Measurements from ENCODE around the gene TRIM8. TPM values are rescaled to one million over a fixed set of nuclear protein-coding genes. Genes with fewer than 3 reads are reported as not detected.

TRIM8 gene
- total and polyA plus RNA-seq, 2 of the 4 experiments (the other 2 are of a cell fraction): 25.5 to 126 TPM

DNA sequence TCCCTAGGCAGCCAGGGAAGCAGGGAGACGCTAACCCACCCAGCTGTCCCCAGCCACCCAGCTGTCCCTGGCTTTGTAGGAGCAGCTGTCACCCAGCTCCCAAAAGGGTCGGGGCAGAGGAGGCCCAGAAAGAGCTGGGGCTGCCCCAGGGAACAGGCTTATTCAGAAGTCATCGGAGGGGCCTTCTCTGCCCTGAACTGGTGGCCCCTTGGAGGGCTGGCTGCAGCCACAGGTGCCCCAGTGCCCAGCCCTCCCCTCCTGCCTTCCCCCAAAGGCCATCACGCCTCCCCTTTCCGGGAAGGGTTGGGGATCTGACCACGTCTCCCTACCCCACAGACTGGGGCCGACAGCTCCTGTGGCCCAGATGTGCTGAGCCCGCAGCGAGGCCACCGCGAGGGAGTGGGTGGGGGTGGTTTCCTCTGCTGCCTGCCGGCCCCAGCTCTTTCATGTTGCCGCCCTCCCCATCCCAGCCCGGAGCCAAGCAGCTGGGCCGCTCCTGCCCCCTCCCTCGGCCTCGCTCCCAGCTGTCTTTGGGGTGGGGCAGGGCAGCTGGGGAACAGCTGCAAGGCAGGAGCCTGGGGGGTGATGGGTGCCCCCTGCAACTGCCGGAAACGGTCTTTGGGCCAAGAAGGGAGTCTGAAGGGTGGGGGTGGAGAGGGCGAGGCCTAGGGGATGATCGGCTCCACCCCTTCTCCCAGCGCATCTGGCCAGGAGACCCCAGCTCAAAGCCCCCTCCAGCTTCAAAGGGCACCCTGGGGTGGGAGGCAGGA is 16.8 kb downstream of the TRIM8 start:
- Histone ChIP-seq H4K20me1 (ENCODE audit: insufficient read depth, low read length) (peaks cover 41% of the 10 kb centered on the region), H3K4me2 (ENCODE audit: low read depth, low read length) (0 out of 2 replicates have a peak overlapping the region, but pooled peaks have one; percentile 1), H3K27me3 (ENCODE audit: control insufficient read depth, insufficient read depth, low read length) (no peaks in the 10 kb centered on the region), H3K56ac (ENCODE audit: extremely low read depth, insufficient read depth, low read length) (no peak overlapping the region; the same call in 1 of the 2 replicates), H3K4me3 (ENCODE audit: insufficient read depth, low read depth, low read length) (no peak overlapping the region), H3K27ac (ENCODE audit: insufficient read depth, low read length) (no peak overlapping the region), H3K23ac (ENCODE audit: low read depth, low read length) (peak overlapping the region; percentile 12; the same call in 1 of the 2 replicates), H3K18ac (ENCODE audit: low read depth, low read length) (no peak overlapping the region), H3K9me3 (ENCODE audit: control insufficient read depth, insufficient read depth, low read length) (no peaks in the 10 kb centered on the region), H4K8ac (ENCODE audit: low read depth in 2 of 2, low read length in 2 of 2) (peak overlapping the region in 1 of 2 experiments; percentile 25; a peak in 1 of 4 replicates), H2BK120ac (ENCODE audit: low read depth, low read length) (no peak overlapping the region; the same call in 1 of the 2 replicates), H3K36me3 (ENCODE audit: control insufficient read depth, insufficient read depth, low read length) (peaks cover 29% of the 10 kb centered on the region), H2AK9ac (replicated peaks; ENCODE audit: low read depth, low read length, poor library complexity) (peak overlapping the region; percentile 74), H3K4me1 (ENCODE audit: control insufficient read depth, insufficient read depth, low read length) (peaks cover 18% of the 10 kb centered on the region), H4K5ac (ENCODE audit: low read depth, low read length) (no peak overlapping the region), H2BK15ac (ENCODE audit: low read depth, low read length) (no peak overlapping the region), H2BK20ac (ENCODE audit: low read depth, low read length) (no peak overlapping the region; the same call in 1 of the 2 replicates), H3K79me1 (ENCODE audit: low read depth in 1 of 2, low read length in 2 of 2) (peaks cover 0 to 44% of the 10 kb centered on the region in 2 experiments), H4K91ac (ENCODE audit: insufficient read depth, low read depth, low read length) (peak overlapping the region; percentile 24), H2BK5ac (ENCODE audit: low read depth, low read length, poor library complexity, severe bottlenecking) (no peak overlapping the region), H3K9me1 (ENCODE audit: insufficient read depth, low read length) (peaks cover 22% of the 10 kb centered on the region), H3K4ac (ENCODE audit: low read depth, low read length) (peak overlapping the region; percentile 55), H3K14ac (replicated peaks; ENCODE audit: low read depth, low read length) (no peak overlapping the region), H2AK5ac (ENCODE audit: low read depth, low read length) (peak overlapping the region; percentile 49; the same call in 1 of the 2 replicates), H3K9ac (ENCODE audit: low read depth, low read length) (0 out of 2 replicates have a peak overlapping the region, but pooled peaks have one; percentile 6), H2AFZ (replicated peaks; ENCODE audit: low read length, poor library complexity) (peak overlapping the region; percentile 78)
- in situ Hi-C loops (cut with MboI; ENCODE audit: low sequenced_read_pairs): no loop called here
- no TSS peak for BruUV-seq (replicated peaks)
- dilution Hi-C loops (cut with HindIII; ENCODE audit: low sequenced_read_pairs, unreplicated experiment): no loop called here
- intact Hi-C loops (cut with micrococcal nuclease): no loop called here
- CTCF ChIA-PET: interaction anchor here (0.6 to 0.9 kb wide), 2 partner anchors 14 to 16 kb away, joined by 3 read pairs; no protein-coding TSS in a partner anchor
- 0% methylated on average over 1 of the region's 22 CpGs; no CpG with 5 or more reads in 1 of the 2 experiments for WGBS, 2 experiments (ENCODE audit: extremely low coverage in 2 of 2, insufficient read length in 1 of 2)
- TF ChIP-seq MAZ (IDR thresholded peaks at IDR 0.05; ENCODE audit: borderline replicate concordance, low read depth, low read length) (peak; percentile 94; the same call in 1 of the 2 replicates), RCOR1 (IDR thresholded peaks at IDR 0.05; ENCODE audit: insufficient replicate concordance, low read length) (no peak)
- peak; percentile 73 for DNase-seq
- POLR2A ChIA-PET (ENCODE audit: unreplicated experiment): interaction anchor here (0.5 to 0.8 kb wide), 3 partner anchors 15 to 1280 kb away, joined by 3 to 9 read pairs (median 4); no protein-coding TSS in a partner anchor
- ATAC-seq (ENCODE audit: low read depth): peak; percentile 81
